Pancreas (tissue), 10 donors: Measurements from ENCODE around the gene OCA2. TPM values are rescaled to one million over a fixed set of nuclear protein-coding genes. Genes with fewer than 3 reads are reported as not detected.

Source experiments
- ATAC-seq, 4 donors: fragments of 200-7000 bp; cut with Tn5 transposase; one replicate each; pipeline versions ENCODE4 v1.8.0 to v1.9.1; 2020; ENCODE audit warnings: mild to moderate bottlenecking in 4 of 4, moderate library complexity in 4 of 4
- DNase-seq, 6 donors: peaks; one replicate each; pipeline ENCODE4 v3.0.0-alpha.2; 2020
- FAIRE-seq: peaks from 2 replicates; lab custom pipeline; 2012; peaks lifted over from hg19 to GRCh38; lab: Jason Lieb, UNC
- H3K27ac ChIP-seq, 4 donors: fragments of 200-600 bp; sonication (generic); 1 replicate in 3 of 4; 2 replicates in 1 of 4; pipeline versions ENCODE4 v1.5.0 to v1.8.0; 2020
- H3K27me3 ChIP-seq, 4 donors: fragments of 200-600 bp; one replicate each; pipeline ENCODE4 v1.8.0; 2021
- H3K36me3 ChIP-seq, 3 donors: fragments of 200-600 bp; sonication (generic) in 1 of 3; one replicate each; pipeline versions ENCODE4 v1.5.0 to v1.8.0; 2020 to 2021
- H3K4me1 ChIP-seq, 3 donors: fragments of 200-600 bp; one replicate each; pipeline ENCODE4 v1.8.0; 2021
- H3K4me3 ChIP-seq, 4 donors: fragments of 200-600 bp; sonication (generic) in 2 of 4; one replicate each; pipeline versions ENCODE4 v1.5.0 to v1.8.0; 2020 to 2021
- H3K9me3 ChIP-seq, 4 donors: fragments of 200-600 bp; one replicate each; pipeline ENCODE4 v1.8.0; 2021
- CTCF ChIP-seq, 4 donors: fragments of 200-600 bp; sonication (generic) in 3 of 4; IDR thresholded peaks; one replicate each; pipeline versions ENCODE4 v1.5.0 to v1.8.0; 2021; ENCODE audit warnings: antibody characterized with exemption in 4 of 4
- WGBS, 2 donors: extraction: QIAGEN DNeasy Blood & Tissue Kit; methylation state at CpG; one replicate each; pipeline ENCODE4 v1.1.7; 2013; 5-methylcytosine and 5-hydroxymethylcytosine counted together
- intact Hi-C, 3 donors: fragments of 100-400 bp; cut with DNase I; formaldehyde crosslinking; loops; one replicate each; pipeline versions ENCODE4 v1.11.1 to v1.14.2; 2022
- polyA plus RNA-seq, 2 donors: library from polyadenylated mRNA; stranded (reverse); fragments of 200-250 nt; gene quantifications; one replicate each; pipeline ENCODE4 v1.2.3, GENCODE V29; 2013
- total RNA-seq, 6 donors: library from RNA; stranded (reverse); fragmentation: NEBNext Ultra II Directional in 4 of 6; extraction: Animal tissue kit (Norgen Biotek cat#: 25700) in 4 of 6; gene quantifications; one replicate each; pipeline versions ENCODE4 v1.2.1 to v1.2.4, GENCODE V29; 2021 to 2023
- donor health status: healthy with polysubstance abuse.
- donor health status: DM: no; HTN: no; CAD: no; lungs with moderate emphysema.
- donor health status: DM: no; HTN: no; CAD: no.
- donor health status: control.
- donor health status: control.
- donor health status: Bipolar disorder and iron deficiency.
- donor health status: DM: yes; HTN: yes; CAD: no.
- donor health status: DM: no; HTN: no; CAD: no.
- donor health status: DM: no; HTN: no; CAD: no.
- donor health status: DM: yes; HTN: yes; CAD: no.

The OCA2 gene
- total and polyA plus RNA-seq, 8 donors, result 0.12 to 0.31 (median 0.18) TPM; not detected in 4

DNA sequence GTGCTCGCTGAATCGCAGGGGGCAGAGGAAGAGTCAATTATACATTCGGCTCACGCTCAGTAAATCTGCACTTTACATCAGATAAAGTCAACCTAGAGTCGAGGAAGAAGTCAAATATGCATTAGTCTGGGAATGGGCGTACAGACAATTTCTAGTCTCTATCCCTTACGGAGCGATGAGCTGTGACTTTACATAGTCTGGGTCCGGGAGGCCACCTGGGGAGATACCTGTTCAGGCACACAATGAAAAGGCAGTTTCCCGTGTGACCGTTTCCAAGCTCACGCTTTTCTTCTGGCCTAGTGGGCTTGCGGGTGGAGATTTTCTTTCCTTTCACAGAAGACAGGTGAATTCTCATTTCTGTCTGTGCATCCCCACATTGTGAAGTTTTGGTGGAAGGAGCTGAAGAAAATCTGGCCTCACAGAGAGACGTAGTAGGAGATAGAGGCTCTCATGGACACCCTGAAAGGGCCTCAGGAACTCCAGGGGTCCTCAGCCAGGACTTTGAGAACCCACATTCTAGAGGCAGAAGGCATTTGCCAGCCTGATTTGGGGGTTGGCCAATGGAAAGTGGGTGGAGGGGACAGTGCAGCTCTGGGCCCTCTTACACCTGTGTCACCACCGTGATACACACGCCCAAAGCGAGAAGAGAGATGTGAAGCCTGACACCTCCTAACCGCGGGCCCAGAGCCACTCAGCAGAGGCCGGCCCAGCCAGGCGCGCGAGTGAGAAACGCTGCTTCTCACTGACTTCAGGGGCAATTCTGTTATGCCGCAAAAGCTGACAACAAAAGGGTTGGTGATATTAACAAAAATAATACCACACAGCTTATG, 10.7 kb upstream of the OCA2 start:
- intact Hi-C loops, result no loop called here
- peaks cover 0 to 3% (median 0%) of the 10 kb centered on the region in 4 donors for H3K27me3 ChIP-seq
- H3K4me3 ChIP-seq, result no peak overlapping the region
- FAIRE-seq, result no peak
- no peak overlapping the region for H3K27ac ChIP-seq
- WGBS, 2 donors, result 85 to 87% methylated on average over 25 of the region's 25 CpGs
- H3K4me1 ChIP-seq, result peaks cover 0 to 5% (median 0%) of the 10 kb centered on the region in 3 donors
- peak in 1 of 6 donors; percentile 3 for DNase-seq
- H3K9me3 ChIP-seq, result no peaks in the 10 kb centered on the region
- no peak for TF ChIP-seq CTCF (IDR thresholded peaks at IDR 0.05)
- H3K36me3 ChIP-seq, result peaks cover 0 to 35% (median 0%) of the 10 kb centered on the region in 3 donors
- no peak for ATAC-seq

DNA sequence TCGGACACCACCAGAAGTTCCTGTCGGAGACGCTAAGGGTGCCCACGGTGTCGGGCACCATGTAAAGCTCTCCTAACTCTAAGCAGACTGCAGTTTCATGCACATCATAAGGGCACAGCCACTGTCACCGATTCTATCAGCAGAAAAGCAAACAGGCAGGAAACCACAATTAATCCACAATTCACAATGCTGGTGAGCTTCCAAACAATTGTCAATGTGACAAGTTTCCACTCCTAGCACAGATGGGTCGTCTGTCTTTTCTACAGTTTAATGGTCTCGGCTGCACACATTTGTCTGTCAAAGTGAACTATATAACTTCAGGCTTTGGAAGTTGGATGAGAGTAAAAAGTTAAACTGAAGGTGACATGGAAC, 8.8 kb upstream of the OCA2 start:
- intact Hi-C loops, result no loop called here
- no peak for FAIRE-seq
- H3K9me3 ChIP-seq, result no peaks in the 10 kb centered on the region
- no peak for TF ChIP-seq CTCF (IDR thresholded peaks at IDR 0.05)
- no peak overlapping the region for H3K27ac ChIP-seq
- no peak for DNase-seq
- H3K4me1 ChIP-seq, result peaks cover 0 to 5% (median 0%) of the 10 kb centered on the region in 3 donors
- peaks cover 0 to 3% (median 0%) of the 10 kb centered on the region in 4 donors for H3K27me3 ChIP-seq
- WGBS, 2 donors, result 36% methylated on average over 8 of the region's 8 CpGs
- peaks cover 0 to 17% (median 0%) of the 10 kb centered on the region in 3 donors for H3K36me3 ChIP-seq
- H3K4me3 ChIP-seq, result no peak overlapping the region
- ATAC-seq, result peak in 1 of 4 donors; percentile 5

DNA sequence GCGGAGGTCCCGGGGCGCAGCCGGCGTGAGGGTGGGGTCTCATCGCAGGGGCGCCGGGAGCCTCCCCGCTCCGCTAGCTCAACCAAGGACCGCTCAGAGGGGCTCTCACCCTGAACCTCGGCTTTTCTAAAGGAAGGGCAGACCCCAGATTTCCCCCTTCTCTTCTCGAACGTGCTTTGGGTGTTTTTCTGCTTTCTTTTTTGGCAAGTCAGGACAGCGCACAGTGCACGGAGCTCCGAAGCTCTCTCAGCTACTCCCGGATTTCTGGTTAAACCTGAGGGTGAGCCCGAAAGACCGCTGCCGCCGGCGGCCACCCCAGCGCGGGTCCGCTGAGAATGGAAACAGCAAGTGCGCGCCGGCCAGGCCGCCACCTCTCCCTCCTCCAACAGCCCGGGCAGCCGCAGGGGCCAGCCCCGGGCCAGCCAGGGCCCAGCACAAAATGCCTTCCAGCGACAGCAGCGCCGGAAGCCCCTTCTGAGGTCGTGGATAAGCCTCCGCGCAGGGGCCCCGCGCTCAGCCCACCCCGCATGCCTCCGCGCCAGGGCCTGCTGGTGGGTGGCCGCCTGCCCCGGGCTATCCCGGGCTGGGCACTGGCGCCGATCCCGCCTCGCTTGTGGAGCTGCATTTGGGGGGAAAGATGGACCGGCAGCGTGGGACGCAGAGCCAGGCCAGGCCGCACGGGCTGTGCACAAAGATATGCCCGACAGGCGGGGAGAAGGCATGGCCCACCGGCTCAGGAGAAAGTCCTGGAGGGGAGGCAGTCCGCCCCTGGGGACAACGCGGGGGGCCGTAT, 8.2 kb upstream of the OCA2 start:
- peak overlapping the region; percentile 18 to 51 (median 30) for H3K4me3 ChIP-seq

More for the DNA sequence above, 8.2 kb upstream of the OCA2 start:
- intact Hi-C loops, result no loop called here
- Histone ChIP-seq H3K27ac (no peak overlapping the region), H3K4me1 (peaks cover 0 to 5% (median 0%) of the 10 kb centered on the region in 3 donors), H3K9me3 (no peaks in the 10 kb centered on the region), H3K36me3 (peaks cover 0 to 12% (median 0%) of the 10 kb centered on the region in 3 donors), H3K27me3 (peaks cover 0 to 3% (median 0%) of the 10 kb centered on the region in 4 donors)
- WGBS, 2 donors, result 6 to 8% methylated on average over 55 to 63 of the region's 63 CpGs
- TF ChIP-seq CTCF (IDR thresholded peaks at IDR 0.05), result no peak
- peak; percentile 21 to 75 (median 56) for ATAC-seq
- DNase-seq, result peak in 2 of 6 donors; percentile 11 to 68
- FAIRE-seq, result no peak
